K562 (cell line): ENCODE data around the gene ZFTA. TPM values are rescaled to one million over a fixed set of nuclear protein-coding genes. Genes with fewer than 3 reads are reported as not detected.
A peak's percentile ranks its signal among the peaks of the same experiment; 100 is the strongest.

Experiments used
- ATAC-seq: fragments of 200-7000 bp; cut with Tn5 transposase; 3 replicates; pipeline ENCODE4 v1.9.1; 2020; ENCODE audit warnings: moderate library complexity
- BruUV-seq: library from RNA; stranded (reverse); fragments of 400-500 nt; replicated peaks from 2 replicates; lab custom pipeline; 2021; lab: Mats Ljungman, UMichigan
- CTCF ChIA-PET: fragments of 300-600 bp; formaldehyde crosslinking; extraction: SDS; loops from one replicate; lab custom pipeline; 2021; ENCODE audit warnings: low intra/inter-chr PET ratio; lab: Yijun Ruan, JAX
- POLR2A ChIA-PET: fragments of 300-600, 350-650 bp; sonication (Branson Sonifier 250); formaldehyde crosslinking; extraction: SDS; loops from one replicate; lab custom pipeline; 2021; ENCODE audit warnings: antibody characterized with exemption, inconsistent platforms; lab: Yijun Ruan, JAX
- DNase-seq, 4 experiments: peaks; one replicate each; pipeline versions ENCODE4 v3.0.0 to v3.0.0-alpha.2; 2011 to 2018; ENCODE audit warnings: low spot score in 3 of 4, mixed read lengths in 3 of 4; ENCODE audit errors: extremely low read depth in 1 of 4
- FAIRE-seq: peaks from 2 replicates; lab custom pipeline; 2011; peaks lifted over from hg19 to GRCh38; lab: Jason Lieb, UNC
- H2AFZ ChIP-seq: 2 replicates; pipeline ENCODE4 v1.6.0; 2011; ENCODE audit warnings: low read depth, low read length, control low read depth, inconsistent platforms
- H3K27ac ChIP-seq: fragments of 200-600 bp; 3 replicates; pipeline ENCODE4 v1.8.0; 2011; ENCODE audit warnings: low read depth, mild to moderate bottlenecking, control low read depth, inconsistent platforms, low read length, moderate library complexity, mixed read lengths; ENCODE audit errors: extremely low read depth
- H3K27me3 ChIP-seq, 2 experiments: fragments of 300-600 bp in 1 of 2; 2 replicates in 1 of 2; 3 replicates in 1 of 2; pipeline versions ENCODE4 v1.6.0 to v1.8.0; 2011; ENCODE audit warnings: inconsistent platforms in 2 of 2, low read length in 2 of 2, mild to moderate bottlenecking in 1 of 2, mixed read lengths in 1 of 2, moderate library complexity in 1 of 2; ENCODE audit not compliant: control insufficient read depth in 2 of 2, insufficient read depth in 2 of 2
- H3K36me3 ChIP-seq: fragments of 300-600 bp; 3 replicates; pipeline ENCODE4 v1.8.0; 2011; ENCODE audit warnings: mild to moderate bottlenecking, low read length, inconsistent platforms; ENCODE audit not compliant: control insufficient read depth, insufficient read depth
- H3K4me1 ChIP-seq, 2 experiments: fragments of 200-600 bp in 1 of 2; replicated peaks in 1 of 2; 2 replicates in 1 of 2; 3 replicates in 1 of 2; pipeline versions ENCODE4 v1.5.1 to v1.8.0; 2011; ENCODE audit warnings: inconsistent platforms in 2 of 2, low read length in 2 of 2, mild to moderate bottlenecking in 1 of 2, mixed read lengths in 1 of 2, moderate library complexity in 1 of 2; ENCODE audit not compliant: control insufficient read depth in 2 of 2, insufficient read depth in 2 of 2
- H3K4me2 ChIP-seq: 2 replicates; pipeline ENCODE4 v1.6.1; 2011; ENCODE audit warnings: low read length, control low read depth, inconsistent platforms, mixed read lengths; ENCODE audit not compliant: insufficient read depth
- H3K4me3 ChIP-seq: fragments of 200-600 bp; sonication (generic), shearing (Covaris generic); 2 replicates; pipeline ENCODE4 v1.5.1; 2016; ENCODE audit warnings: control low read depth, inconsistent platforms
- H3K79me2 ChIP-seq: fragments of 200-600 bp; 3 replicates; pipeline ENCODE4 v1.8.0; 2011; ENCODE audit warnings: low read length, inconsistent platforms; ENCODE audit not compliant: control insufficient read depth, insufficient read depth
- H3K9ac ChIP-seq, 2 experiments: 2 replicates each; pipeline versions ENCODE4 v1.6.0 to v1.6.1; 2011; ENCODE audit warnings: low read depth in 2 of 2, low read length in 2 of 2, control low read depth in 1 of 2, inconsistent platforms in 1 of 2, mild to moderate bottlenecking in 1 of 2, mixed read lengths in 1 of 2; ENCODE audit not compliant: insufficient read depth in 1 of 2
- H3K9me1 ChIP-seq: one replicate; pipeline ENCODE4 v1.6.0; 2011; ENCODE audit warnings: inconsistent platforms, mild to moderate bottlenecking, low read length, moderate library complexity; ENCODE audit not compliant: control insufficient read depth, insufficient read depth
- H3K9me3 ChIP-seq: replicated peaks from 2 replicates; pipeline ENCODE4 v1.5.1; 2011; ENCODE audit warnings: low read depth, low read length, inconsistent platforms; ENCODE audit not compliant: control insufficient read depth, insufficient read depth
- H4K20me1 ChIP-seq: replicated peaks from 2 replicates; pipeline ENCODE4 v1.6.1; 2011; ENCODE audit warnings: low read length, inconsistent platforms, mixed read lengths; ENCODE audit not compliant: control insufficient read depth, insufficient read depth
- GABPB1 ChIP-seq: sonication (generic); formaldehyde crosslinking; IDR thresholded peaks from 2 replicates; pipeline ENCODE4 v1.8.0; 2022; ENCODE audit warnings: mild to moderate bottlenecking, missing genetic modification reagents
- GATA2 ChIP-seq: sonication (generic); formaldehyde crosslinking; IDR thresholded peaks from 2 replicates; pipeline ENCODE4 v1.4.0; 2020; ENCODE audit warnings: mild to moderate bottlenecking, missing genetic modification reagents
- MEF2D ChIP-seq: conservative IDR thresholded peaks from 2 replicates; pipeline ENCODE4 v1.6.1; 2016; ENCODE audit warnings: low read depth, missing genetic modification characterization, missing compliant biosample characterization
- MGA ChIP-seq: fragments of 450-650 bp; IDR thresholded peaks from 2 replicates; pipeline ENCODE4 v1.6.1; 2016; ENCODE audit warnings: mild to moderate bottlenecking, moderate library complexity
- MIER1 ChIP-seq: fragments of 450-650 bp; IDR thresholded peaks from 2 replicates; pipeline ENCODE4 v1.6.1; 2016; ENCODE audit warnings: antibody characterized with exemption, mild to moderate bottlenecking, low read depth
- OTX1 ChIP-seq: fragments of 450-650 bp; formaldehyde crosslinking; IDR thresholded peaks from 2 replicates; pipeline ENCODE4 v1.4.0; 2022; ENCODE audit warnings: mild to moderate bottlenecking
- RB1 ChIP-seq: fragments of 450-650 bp; IDR thresholded peaks from 2 replicates; pipeline ENCODE4 v1.6.1; 2017; ENCODE audit warnings: low read depth, mild to moderate bottlenecking
- ZNF316 ChIP-seq: fragments of 450-650 bp; IDR thresholded peaks from 2 replicates; pipeline ENCODE4 v1.6.1; 2016
- WGBS: fragments of 100-300 bp; shearing (Covaris generic); methylation state at CpG from one replicate; pipeline ENCODE4 v1.1.6; 2016; ENCODE audit warnings: low coverage, mixed read lengths; ENCODE audit not compliant: insufficient coverage; ENCODE audit errors: missing lambda C conversion rate; 5-methylcytosine and 5-hydroxymethylcytosine counted together
- in situ Hi-C: fragments of 300-500 bp; cut with MboI; formaldehyde crosslinking; loops from 4 replicates; pipeline ENCODE4 v1.15.0; 2018; ENCODE audit warnings: inconsistent platforms, mixed read lengths
- intact Hi-C: fragments of 100-400 bp; cut with micrococcal nuclease; formaldehyde crosslinking; loops from 2 replicates; pipeline ENCODE4 v1.14.2; 2022
- polyA plus RNA-seq, 8 experiments: library from polyadenylated mRNA; depleted of rRNA in 4 of 8; stranded (reverse) in 5 of 8; unstranded in 3 of 8; fragments of >200 nt; fragmentation: Nextera tagmentation in 2 of 8; fragmentation: Illumina TruSeq in 1 of 8; extraction: Ambion mirVana in 2 of 8; extraction: Trizol in 1 of 8; gene quantifications; 2 replicates each; pipeline versions ENCODE4 v1.2.1 to v1.2.3, GENCODE V29; 2011 to 2014; ENCODE audit warnings: inconsistent platforms in 1 of 8, missing spikeins in 1 of 8
- total RNA-seq, 7 experiments: library from RNA; depleted of rRNA in 6 of 7; stranded (reverse); fragments of >200 nt in 6 of 7; fragmentation: Illumina TruSeq in 2 of 7; extraction: Trizol in 2 of 7; gene quantifications; 2 replicates each; pipeline versions ENCODE4 v1.2.1 to v1.2.3, GENCODE V29; 2011 to 2021; ENCODE audit warnings: low replicate concordance in 1 of 7

ZFTA gene
- total and polyA plus RNA-seq, 9 of the 15 experiments (the other 6 are each of a cell fraction or from before 2014, with no cell fraction given): 0.45 to 12.3 (median 2.9) TPM

DNA sequence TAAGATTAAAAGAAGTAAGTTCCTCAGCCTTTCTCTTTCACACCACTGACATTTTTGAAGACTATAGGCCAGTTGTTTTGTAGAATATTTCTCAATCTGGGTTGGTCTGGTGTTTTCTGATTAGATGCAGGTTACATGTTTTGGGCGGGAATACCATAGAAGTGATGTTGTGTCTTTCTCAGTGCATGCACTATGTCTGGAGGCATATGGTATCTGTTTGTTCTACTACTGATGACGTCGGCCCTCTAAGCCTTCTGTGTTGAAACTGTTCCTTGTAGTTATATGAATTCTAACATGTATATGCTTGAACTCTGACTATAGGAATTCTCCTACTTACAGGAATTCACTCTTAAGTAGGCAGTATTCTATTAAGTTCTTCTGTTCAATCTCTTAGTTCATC is 21.6 kb downstream of the ZFTA start:
- Histone ChIP-seq H3K27me3 (no peaks in the 10 kb centered on the region), H3K4me1 (peaks cover 11 to 25% of the 10 kb centered on the region in 2 experiments; a peak in 4 of 5 replicates), H3K27ac (no peak overlapping the region), H2AFZ (no peak overlapping the region), H3K9ac (no peak overlapping the region), H3K4me2 (peak overlapping the region; percentile 42; the same call in 1 of the 2 replicates), H3K79me2 (peaks cover 46% of the 10 kb centered on the region), H3K9me3 (no peaks in the 10 kb centered on the region), H3K9me1 (no peaks in the 10 kb centered on the region), H3K36me3 (peaks cover 30% of the 10 kb centered on the region; the same call in 1 of the 3 replicates), H4K20me1 (0 out of 2 replicates have a peak, but pooled peaks cover 6% of the 10 kb centered on the region), H3K4me3 (no peak overlapping the region)
- intact Hi-C loops (loop anchor here (2.0 to 10.0 kb wide), 2 partner anchors 76 to 398 kb away; partner anchors contain the start of gene ATL3), in situ Hi-C loops (no loop called here)
- ChIA-PET CTCF (no interaction called here), POLR2A (no interaction called here)
- peak; percentile 60 for ATAC-seq
- no TSS peak for BruUV-seq
- WGBS: 31% methylated on average over 3 of the region's 3 CpGs
- DNase-seq: peak in 1 of 4 experiments; percentile 32
- peak; percentile 6 for FAIRE-seq
- TF ChIP-seq GABPB1 (CRISPR knock-in tag): no peak
- TF ChIP-seq MGA: peak; percentile 72
- no peak for TF ChIP-seq GATA2 (CRISPR knock-in tag)
- no peak for TF ChIP-seq RB1
- TF ChIP-seq MEF2D (tag): no peak
- no peak for TF ChIP-seq OTX1 (CRISPR knock-in tag)
- no peak for TF ChIP-seq MIER1
- TF ChIP-seq ZNF316: no peak
